AG04449 (cell line): ENCODE measurements around the gene SAP25.
"Not testable (repeated sequence)": the region's sequence is repeated elsewhere in the genome, so short reads cannot be mapped to it uniquely, and the experiment has no call there.

Source experiments
- CTCF ChIA-PET: fragments of 350-600 bp; formaldehyde crosslinking; extraction: SDS; loops from one replicate; lab custom pipeline; 2021; ENCODE audit warnings: antibody characterized with exemption; lab: Yijun Ruan, JAX
- POLR2A ChIA-PET: fragments of 400-600, 350-600 bp; formaldehyde crosslinking; extraction: SDS; loops from one replicate; lab custom pipeline; 2020; ENCODE audit warnings: antibody characterized with exemption, inconsistent platforms; lab: Yijun Ruan, JAX
- DNase-seq: peaks from one replicate; pipeline ENCODE4 v3.0.0-alpha.2; 2010; ENCODE audit warnings: low read depth, low spot score
- H3K4me3 ChIP-seq: 2 replicates; pipeline ENCODE4 v1.5.1; 2011; ENCODE audit warnings: low read depth, mild to moderate bottlenecking, control low read depth, low read length
- TF ChIP-seq, protein P1 (sequence below): IDR thresholded peaks from one replicate; pipeline ENCODE4 v1.5.1; 2011; ENCODE audit warnings: mild to moderate bottlenecking, moderate library complexity, low read length, control low read depth, inconsistent platforms; ENCODE audit not compliant: insufficient read depth; ENCODE audit errors: missing control alignments

Gene SAP25

DNA sequence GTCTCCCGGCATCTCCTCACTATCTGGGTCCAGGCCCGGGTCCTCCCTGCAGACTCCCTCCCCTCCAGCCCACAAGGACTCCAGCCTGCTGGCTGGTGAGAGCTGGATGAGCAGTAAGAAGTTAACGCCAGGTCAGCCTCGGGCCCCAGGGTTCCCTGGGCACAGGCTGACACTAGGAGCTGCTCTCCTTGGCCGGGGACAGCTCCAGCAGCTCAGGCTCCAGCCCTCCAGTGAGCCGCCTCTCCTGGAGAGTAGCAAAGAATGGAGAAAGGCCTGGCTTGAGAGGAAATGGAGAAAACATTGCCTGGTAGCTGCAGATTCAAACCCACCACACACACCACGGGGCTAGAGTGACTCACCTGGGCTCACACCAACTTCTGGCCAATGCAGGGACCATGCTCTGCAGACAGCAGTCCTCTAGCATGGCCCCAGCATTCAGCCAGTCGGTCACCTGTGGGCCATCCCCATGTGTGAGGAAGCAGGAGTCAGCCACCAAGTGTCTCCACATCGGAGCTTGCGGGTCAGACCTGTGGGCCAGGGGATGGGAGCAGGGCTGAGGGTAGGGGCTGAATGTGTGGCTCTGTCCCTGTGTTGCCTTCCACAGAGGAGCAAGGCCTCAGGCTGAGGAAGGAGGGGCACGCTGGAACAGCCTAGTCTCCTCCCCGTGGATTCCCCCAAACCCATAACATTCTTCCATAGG lies 6.5 kb downstream of the SAP25 start:
- no peak overlapping the region for H3K4me3 ChIP-seq
- TF ChIP-seq, protein P1, sequence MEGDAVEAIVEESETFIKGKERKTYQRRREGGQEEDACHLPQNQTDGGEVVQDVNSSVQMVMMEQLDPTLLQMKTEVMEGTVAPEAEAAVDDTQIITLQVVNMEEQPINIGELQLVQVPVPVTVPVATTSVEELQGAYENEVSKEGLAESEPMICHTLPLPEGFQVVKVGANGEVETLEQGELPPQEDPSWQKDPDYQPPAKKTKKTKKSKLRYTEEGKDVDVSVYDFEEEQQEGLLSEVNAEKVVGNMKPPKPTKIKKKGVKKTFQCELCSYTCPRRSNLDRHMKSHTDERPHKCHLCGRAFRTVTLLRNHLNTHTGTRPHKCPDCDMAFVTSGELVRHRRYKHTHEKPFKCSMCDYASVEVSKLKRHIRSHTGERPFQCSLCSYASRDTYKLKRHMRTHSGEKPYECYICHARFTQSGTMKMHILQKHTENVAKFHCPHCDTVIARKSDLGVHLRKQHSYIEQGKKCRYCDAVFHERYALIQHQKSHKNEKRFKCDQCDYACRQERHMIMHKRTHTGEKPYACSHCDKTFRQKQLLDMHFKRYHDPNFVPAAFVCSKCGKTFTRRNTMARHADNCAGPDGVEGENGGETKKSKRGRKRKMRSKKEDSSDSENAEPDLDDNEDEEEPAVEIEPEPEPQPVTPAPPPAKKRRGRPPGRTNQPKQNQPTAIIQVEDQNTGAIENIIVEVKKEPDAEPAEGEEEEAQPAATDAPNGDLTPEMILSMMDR = no peak
- DNase-seq = no peak
- POLR2A ChIA-PET = interaction anchor here (0.5 to 1.7 kb wide), 2 partner anchors 19 to 106 kb away, joined by 4 to 5 read pairs; partner anchors contain the start of gene FBXO24
- CTCF ChIA-PET = interaction anchor here (1.3 to 18.3 kb wide), 8 partner anchors 8 to 125 kb away, joined by 5 to 421 read pairs (median 98); partner anchors contain the start of genes AGFG2, FBXO24, LRCH4 and NYAP1

- POLR2A ChIA-PET = interaction anchor here (1.7 kb wide), 1 partner anchor 20 kb away, joined by 5 read pairs; the partner anchor contains the start of gene FBXO24
- DNase-seq = no peak
- no peak overlapping the region for H3K4me3 ChIP-seq
- TF ChIP-seq, protein P1 = no peak
- CTCF ChIA-PET = interaction anchor here (1.5 to 18.3 kb wide), 9 partner anchors 10 to 125 kb away, joined by 3 to 421 read pairs (median 65); partner anchors contain the start of genes AGFG2, FBXO24, LRCH4 and MOSPD3
These were observed 7.6 kb downstream of the SAP25 start for GRCh38 chr7:100566018-100566531.

DNA sequence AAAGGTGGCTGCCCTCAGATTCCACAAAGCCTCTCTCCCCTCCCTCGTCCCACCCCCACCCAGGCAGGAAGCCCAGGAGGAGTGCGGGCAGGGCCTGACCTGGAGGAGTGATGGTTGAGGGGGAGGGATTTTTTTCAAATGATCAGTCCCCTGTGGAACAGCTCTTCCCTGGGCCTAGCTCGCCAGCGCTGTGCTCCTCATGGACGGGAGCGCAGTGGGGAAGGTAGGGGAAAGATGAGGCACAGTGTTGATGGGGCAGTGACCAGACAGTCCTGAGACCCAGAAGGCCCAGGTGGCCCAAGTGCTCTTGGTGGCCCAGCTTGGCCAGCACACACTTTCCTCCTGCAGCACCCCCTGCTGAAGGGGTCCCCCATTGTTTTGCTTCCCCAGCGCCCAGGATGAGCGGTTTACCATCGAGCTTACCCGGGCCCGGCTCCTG lies 8.5 kb downstream of the SAP25 start:
- POLR2A ChIA-PET = interaction anchor here (1.7 kb wide), 1 partner anchor 21 kb away, joined by 5 read pairs; the partner anchor contains the start of gene FBXO24
- H3K4me3 ChIP-seq = no peak overlapping the region
- no peak for DNase-seq
- CTCF ChIA-PET = interaction anchor here (0.7 to 18.3 kb wide), 23 partner anchors 8 to 287 kb away, joined by 3 to 421 read pairs (median 7); partner anchors contain the start of genes AGFG2, FBXO24, LRCH4 and MOSPD3
- TF ChIP-seq, protein P1 = no peak

GRCh38 chr7:100564405-100564804 lies 9.3 kb downstream of the SAP25 start:
- not testable (repeated sequence) for DNase-seq, H3K4me3 ChIP-seq
- ChIA-PET POLR2A (interaction anchor here (1.7 kb wide), 1 partner anchor 22 kb away, joined by 5 read pairs; the partner anchor contains the start of gene FBXO24), CTCF (interaction anchor here (0.5 to 18.3 kb wide), 33 partner anchors 8 to 288 kb away, joined by 3 to 421 read pairs (median 5); partner anchors contain the start of genes AGFG2, FBXO24, LRCH4 and MOSPD3)

- ChIA-PET CTCF (interaction anchor here (0.5 to 18.3 kb wide), 34 partner anchors 8 to 288 kb away, joined by 3 to 421 read pairs (median 6); partner anchors contain the start of genes AGFG2, FBXO24, LRCH4 and NYAP1), POLR2A (interaction anchor here (1.7 kb wide), 1 partner anchor 22 kb away, joined by 5 read pairs; the partner anchor contains the start of gene FBXO24)
- no peak overlapping the region for H3K4me3 ChIP-seq
- TF ChIP-seq, protein P1 = peak; percentile 92
- DNase-seq = no peak
These were observed 9.8 kb downstream of the SAP25 start for GRCh38 chr7:100563809-100564400.

DNA sequence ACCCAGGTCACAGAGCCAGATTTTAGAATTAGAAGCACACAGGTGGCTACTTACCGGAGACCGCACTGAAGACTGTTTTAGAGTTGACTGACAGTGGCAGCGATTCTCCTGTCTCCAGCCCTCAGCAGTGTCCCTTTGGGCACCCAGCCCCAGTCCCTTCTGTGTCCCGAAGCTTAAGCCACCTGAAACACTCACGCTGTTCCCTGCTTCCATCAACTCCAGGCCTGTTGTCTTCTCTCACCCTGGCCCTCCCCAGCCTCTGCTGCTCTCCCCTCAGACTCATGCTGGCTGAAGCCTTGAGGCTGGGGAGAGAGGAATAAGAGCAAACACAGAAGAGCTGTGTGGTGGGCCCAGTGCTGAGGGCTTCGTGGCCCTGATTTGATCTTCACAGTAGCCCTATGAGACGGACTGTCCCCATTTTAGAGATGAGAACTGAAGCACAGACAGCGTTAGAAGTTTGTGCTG lies 10.6 kb downstream of the SAP25 start:
- TF ChIP-seq, protein P1 = no peak
- CTCF ChIA-PET = interaction anchor here (0.6 to 18.3 kb wide), 26 partner anchors 7 to 163 kb away, joined by 3 to 421 read pairs (median 6); partner anchors contain the start of genes AGFG2, FBXO24, LRCH4 and NYAP1
- no peak for DNase-seq

More for the DNA sequence above, 10.6 kb downstream of the SAP25 start:
- POLR2A ChIA-PET = no interaction called here
- H3K4me3 ChIP-seq = no peak overlapping the region
